Nephron progenitor cell (in vitro differentiated cells): ENCODE measurements around the gene PDE4D.
A peak's percentile ranks its signal among the peaks of the same experiment; 100 is the strongest.

Experiments
- DNase-seq: peaks from one replicate; pipeline ENCODE4 v3.0.0; 2021
- H3K27ac Mint-ChIP-seq: 2 replicates; pipeline ENCODE4 v1.8.0; 2021; ENCODE audit warnings: mild to moderate bottlenecking, moderate library complexity, mixed read lengths
- H3K27me3 Mint-ChIP-seq: 2 replicates; pipeline ENCODE4 v1.8.0; 2021; ENCODE audit warnings: mild to moderate bottlenecking, low read depth, mixed read lengths; ENCODE audit not compliant: poor library complexity
- H3K36me3 Mint-ChIP-seq: 2 replicates; pipeline ENCODE4 v1.8.0; 2021; ENCODE audit warnings: low read depth, mixed read lengths
- H3K4me1 Mint-ChIP-seq: 2 replicates; pipeline ENCODE4 v1.8.0; 2021; ENCODE audit warnings: mixed read lengths
- H3K4me3 Mint-ChIP-seq: 2 replicates; pipeline ENCODE4 v1.8.0; 2021; ENCODE audit warnings: mild to moderate bottlenecking, moderate library complexity, mixed read lengths
- H3K9me3 Mint-ChIP-seq: 2 replicates; pipeline ENCODE4 v1.8.0; 2021; ENCODE audit warnings: mild to moderate bottlenecking, moderate library complexity, mixed read lengths
- CTCF ChIP-seq: fragments of 200-600 bp; sonication (generic); IDR thresholded peaks from 2 replicates; pipeline ENCODE4 v1.5.0; 2021; ENCODE audit warnings: antibody characterized with exemption

PDE4D gene

GRCh38 chr5:59648038-59648831, 245.3 kb downstream of the PDE4D start:
- Mint-ChIP-seq H3K36me3 (no peaks in the 10 kb centered on the region), H3K4me1 (peaks cover 8% of the 10 kb centered on the region), H3K9me3 (no peaks in the 10 kb centered on the region), H3K4me3 (no peak overlapping the region), H3K27ac (no peak overlapping the region), H3K27me3 (no peaks in the 10 kb centered on the region)
- no peak for TF ChIP-seq CTCF
- no peak for DNase-seq

DNA sequence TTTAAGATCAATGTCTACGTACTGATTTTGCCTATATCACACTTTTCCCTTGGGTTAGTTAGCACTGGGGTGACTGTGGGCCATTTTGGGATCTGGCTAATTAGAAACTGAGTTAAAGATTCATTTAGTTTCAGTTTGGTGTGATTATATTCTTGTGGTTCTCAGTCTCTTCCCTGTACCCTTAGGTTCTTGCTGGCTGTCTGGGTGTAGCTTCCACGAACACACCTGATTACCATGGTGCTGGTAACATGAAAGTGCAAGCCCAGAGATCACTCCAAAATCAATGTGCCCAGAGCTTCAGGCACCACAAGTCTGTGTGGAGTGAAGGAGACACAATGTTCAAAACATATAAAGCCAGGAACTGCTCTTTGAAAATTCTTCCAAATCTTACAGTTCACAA, 248.1 kb downstream of the PDE4D start:
- Mint-ChIP-seq H3K9me3 (peaks cover 5% of the 10 kb centered on the region), H3K4me1 (peaks cover 20% of the 10 kb centered on the region), H3K4me3 (no peak overlapping the region), H3K27ac (no peak overlapping the region), H3K27me3 (no peaks in the 10 kb centered on the region), H3K36me3 (peaks cover 4% of the 10 kb centered on the region)
- no peak for TF ChIP-seq CTCF
- no peak for DNase-seq

GRCh38 chr5:59640411-59640810, 253.1 kb downstream of the PDE4D start:
- TF ChIP-seq CTCF = no peak
- Mint-ChIP-seq H3K27me3 (no peaks in the 10 kb centered on the region), H3K4me1 (peaks cover 36% of the 10 kb centered on the region), H3K27ac (peak overlapping the region; percentile 92), H3K9me3 (peaks cover 6% of the 10 kb centered on the region), H3K4me3 (peak overlapping the region; percentile 67), H3K36me3 (peaks cover 4% of the 10 kb centered on the region)
- DNase-seq = peak; percentile 28

DNA sequence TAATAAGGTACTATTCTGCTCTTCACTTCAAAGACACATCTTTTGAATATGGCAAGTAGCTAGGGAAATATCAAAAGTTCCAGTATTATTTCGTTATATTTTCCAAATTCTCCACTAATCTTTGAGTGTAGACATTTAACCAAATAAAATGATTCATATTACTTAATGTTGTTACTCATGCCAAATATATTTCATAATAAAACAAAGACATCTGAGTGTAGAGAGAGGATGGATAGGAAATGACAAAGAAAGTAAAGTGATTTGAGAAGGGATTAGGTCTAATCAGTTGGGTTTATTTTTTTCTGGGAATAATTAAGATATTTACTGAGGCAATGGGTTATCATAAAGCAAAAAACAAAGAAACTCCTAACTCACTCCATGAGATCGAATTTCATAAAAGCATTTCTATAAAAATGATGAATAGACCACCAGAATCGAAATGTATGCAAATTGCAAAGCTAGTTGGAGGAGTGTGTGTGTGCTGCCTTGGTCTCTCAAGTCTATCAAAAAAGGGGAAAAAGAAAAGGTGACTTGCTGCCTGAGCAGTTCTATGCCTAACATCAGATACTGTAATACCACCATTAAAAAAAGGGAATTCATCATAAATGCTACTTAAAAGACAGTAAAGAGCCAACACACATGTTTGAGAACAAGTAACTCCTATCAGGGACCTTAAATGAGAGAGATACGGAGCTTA, 255.5 kb downstream of the PDE4D start:
- peaks cover 36% of the 10 kb centered on the region for H3K4me1 Mint-ChIP-seq
- no peak for DNase-seq
- peaks cover 4% of the 10 kb centered on the region for H3K36me3 Mint-ChIP-seq
- no peak overlapping the region for H3K4me3 Mint-ChIP-seq
- H3K27ac Mint-ChIP-seq = no peak overlapping the region
- TF ChIP-seq CTCF = no peak
- H3K27me3 Mint-ChIP-seq = no peaks in the 10 kb centered on the region
- H3K9me3 Mint-ChIP-seq = peaks cover 28% of the 10 kb centered on the region

GRCh38 chr5:59629561-59629960, 264.0 kb downstream of the PDE4D start:
- no peak for TF ChIP-seq CTCF
- no peak overlapping the region for H3K4me3 Mint-ChIP-seq
- no peak for DNase-seq
- no peak overlapping the region for H3K27ac Mint-ChIP-seq
- peaks cover 23% of the 10 kb centered on the region for H3K9me3 Mint-ChIP-seq
- H3K27me3 Mint-ChIP-seq = peaks cover 3% of the 10 kb centered on the region
- H3K36me3 Mint-ChIP-seq = no peaks in the 10 kb centered on the region
- no peaks in the 10 kb centered on the region for H3K4me1 Mint-ChIP-seq
